HG02571 (cell line): Measurements from ENCODE around the gene MLST8.
"Not testable (repeated sequence)": the region's sequence is repeated elsewhere in the genome, so short reads cannot be mapped to it uniquely, and the experiment has no call there.

Experiments
- ATAC-seq: cut with Tn5 transposase; IDR thresholded peaks from one replicate; pipeline ENCODE4 v1.9.1; 2021; ENCODE audit warnings: mild to moderate bottlenecking, moderate library complexity; ENCODE audit not compliant: unreplicated experiment

Gene MLST8

DNA sequence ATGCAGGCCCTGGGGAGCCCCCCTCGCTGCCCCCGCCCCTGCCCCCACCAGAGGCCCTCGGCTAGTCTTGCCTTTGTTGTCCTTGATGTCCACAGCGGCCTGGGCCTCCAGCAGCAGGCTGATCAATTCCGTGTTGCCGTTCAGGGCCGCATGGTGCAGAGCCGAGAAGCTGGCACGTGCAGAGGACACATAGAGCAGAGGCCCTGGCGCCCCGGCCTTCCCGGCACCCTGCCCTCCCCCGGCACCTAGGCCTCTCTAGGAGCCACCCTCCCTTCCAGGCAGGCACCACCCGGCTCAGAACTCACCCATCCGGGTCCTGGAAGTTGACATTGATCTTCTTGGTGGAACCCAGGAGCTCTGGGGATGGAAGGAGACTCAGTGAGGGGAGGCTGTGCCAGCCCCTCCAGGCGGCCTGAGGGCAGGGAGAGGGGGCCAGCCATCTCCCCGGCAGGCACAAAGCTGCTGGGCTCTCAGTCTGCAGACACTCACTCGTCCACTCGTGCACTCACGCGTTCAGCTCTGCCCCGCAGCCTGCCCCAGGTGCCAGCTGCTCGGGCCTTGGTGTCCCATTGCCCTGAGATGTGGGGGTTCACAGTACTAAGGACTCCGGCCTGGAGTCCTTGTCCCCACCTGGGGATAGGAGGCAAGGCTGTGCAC, 15.1 kb upstream of the MLST8 start:
- no peak for ATAC-seq

DNA sequence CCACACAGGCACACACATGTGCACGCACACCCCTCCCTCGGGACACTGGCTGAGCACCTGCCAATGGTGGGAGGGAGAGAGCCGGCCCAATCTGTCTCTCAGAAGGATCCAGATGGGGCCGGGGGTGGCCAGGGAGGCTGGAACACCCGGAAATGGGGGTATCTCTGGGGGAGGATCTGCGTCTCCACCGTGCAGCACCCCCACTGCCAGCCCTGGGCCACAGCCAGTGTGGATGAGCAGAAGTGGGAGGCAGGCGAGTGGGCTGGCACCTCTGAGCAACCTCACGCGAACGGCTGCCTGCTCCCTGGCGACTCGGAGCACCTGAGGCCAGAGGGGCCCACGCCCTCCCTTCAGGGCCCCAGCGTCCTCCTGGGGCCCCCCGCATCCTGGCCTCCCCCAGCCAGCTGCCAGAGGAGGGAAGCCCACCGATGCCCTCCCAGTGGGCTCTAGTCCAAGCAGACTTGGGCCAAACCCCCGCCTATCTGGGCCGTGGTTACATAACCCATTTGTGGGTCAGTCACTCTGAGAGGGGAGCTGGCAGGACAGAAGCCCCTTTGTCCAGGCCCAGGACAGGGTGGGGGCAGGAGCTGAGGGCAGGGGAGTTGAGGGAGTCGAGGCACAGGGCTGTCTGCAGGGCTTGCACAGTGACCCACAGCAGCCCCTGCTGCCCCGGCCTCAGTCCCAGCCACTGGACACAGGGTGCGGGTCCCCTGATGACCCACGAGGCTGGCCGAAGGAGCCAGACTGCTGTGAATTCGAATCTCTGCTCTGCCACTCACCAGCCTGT, 14.4 kb upstream of the MLST8 start:
- no peak for ATAC-seq

DNA sequence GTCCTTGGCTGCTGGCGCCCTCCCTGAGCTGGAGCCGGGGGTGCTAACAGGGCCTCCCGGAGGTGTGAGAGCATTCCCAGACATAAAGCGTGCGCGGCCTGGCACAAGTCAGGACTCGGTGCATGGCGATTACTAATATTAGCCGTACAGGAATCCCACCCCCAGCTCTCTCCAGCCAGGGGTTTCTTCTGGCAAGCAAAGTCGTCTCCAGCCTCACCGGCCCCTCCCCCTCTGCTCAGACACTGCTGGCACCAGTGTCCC, 13.9 kb upstream of the MLST8 start:
- ATAC-seq = no peak

- no peak for ATAC-seq
Observed at GRCh38 chr16:2194166-2194834, 11.0 kb upstream of the MLST8 start.

DNA sequence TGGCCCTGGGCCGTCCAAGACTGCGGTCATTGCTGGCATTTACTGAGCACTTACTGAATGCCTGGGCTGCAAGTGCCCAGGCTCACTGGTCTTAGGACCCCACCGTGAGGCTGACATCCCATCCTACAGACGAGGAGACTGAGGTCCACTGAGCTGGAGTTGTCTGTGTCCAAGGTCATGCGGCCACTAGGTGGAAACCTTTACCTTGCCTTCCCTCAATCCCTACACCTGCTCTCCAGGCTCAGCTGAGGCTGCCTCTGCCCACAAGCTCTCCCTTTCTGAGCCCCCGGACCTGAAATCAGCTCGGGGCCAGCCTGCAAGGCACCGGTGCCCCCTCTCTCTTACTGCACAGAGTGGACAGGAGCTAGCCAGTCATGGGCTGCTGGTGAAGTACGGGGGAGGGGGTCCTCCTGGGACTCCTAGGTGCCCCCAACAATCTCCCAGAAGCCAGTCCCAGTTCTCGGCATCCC, 10.4 kb upstream of the MLST8 start:
- no peak for ATAC-seq

GRCh38 chr16:2195322-2196161, 9.7 kb upstream of the MLST8 start:
- no peak for ATAC-seq

DNA sequence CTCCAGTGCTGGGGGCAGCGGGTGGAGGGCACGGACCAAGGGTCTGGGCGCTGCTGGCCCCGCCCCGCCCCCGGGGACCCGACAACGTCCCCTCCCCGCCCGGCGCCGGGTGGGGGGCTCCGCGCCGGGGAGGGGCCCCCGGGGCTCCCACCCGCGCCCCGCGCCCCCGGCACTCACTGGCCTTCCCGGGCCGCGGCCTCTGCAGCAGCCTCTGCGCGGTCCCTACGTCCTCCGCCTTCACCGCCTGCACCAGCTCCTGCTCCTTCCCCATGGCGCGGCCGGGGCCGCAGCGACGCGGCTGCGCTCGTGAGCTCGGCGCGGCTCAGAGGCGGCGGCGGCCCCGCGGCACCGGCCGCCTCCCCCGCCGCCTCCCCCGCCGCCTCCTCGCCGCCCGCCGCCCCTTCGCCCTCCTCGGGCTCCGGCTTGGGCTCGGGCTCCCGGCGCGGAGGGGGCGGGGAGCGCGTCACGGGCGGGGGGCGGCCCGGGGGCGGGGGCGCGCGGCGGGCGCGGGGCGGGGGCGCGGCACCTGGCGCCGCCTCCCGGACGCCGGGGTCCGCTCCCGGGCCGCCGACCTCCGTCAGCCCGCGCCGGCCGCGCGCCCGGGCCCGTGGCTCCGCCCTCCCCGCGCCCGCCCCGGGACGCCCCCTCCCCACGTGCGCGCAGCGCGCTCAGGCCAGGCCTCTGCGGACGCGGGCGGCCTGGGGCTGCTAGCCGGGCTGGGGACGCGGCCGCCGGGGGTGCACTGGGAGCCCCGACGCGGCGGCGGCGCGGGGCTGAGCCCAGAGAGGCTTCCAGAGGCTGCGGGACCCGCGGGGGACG, 8.9 kb upstream of the MLST8 start, which contains the start of gene CASKIN1:
TSS of gene CASKIN1 (minus strand) at position 444 of the 819 bp plus-strand sequence. CDS start at position 271, 173 bp downstream.
- no peak for ATAC-seq

GRCh38 chr16:2196981-2197511, 8.2 kb upstream of the MLST8 start:
- ATAC-seq = no peak

GRCh38 chr16:2197765-2198164, 7.5 kb upstream of the MLST8 start:
- no peak for ATAC-seq

DNA sequence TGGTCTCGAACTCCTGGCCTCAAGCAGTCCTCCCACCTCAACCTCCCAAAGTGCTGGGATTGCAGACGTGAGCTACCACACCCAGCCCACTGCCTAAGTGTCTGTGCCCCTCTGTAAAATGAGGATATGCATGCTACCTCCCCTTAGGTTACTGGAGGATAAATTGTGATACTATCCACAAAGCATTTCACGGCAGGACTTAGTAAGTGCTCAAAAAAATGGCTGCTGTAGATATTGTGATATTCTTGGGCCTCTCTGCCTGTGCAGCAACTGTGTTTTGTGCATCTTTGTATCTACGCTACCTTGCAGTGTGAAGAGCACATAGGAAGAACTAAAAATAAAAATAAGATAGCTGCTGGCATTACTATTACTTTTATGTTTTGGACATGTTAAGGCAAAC, 7.0 kb upstream of the MLST8 start:
- no peak for ATAC-seq

DNA sequence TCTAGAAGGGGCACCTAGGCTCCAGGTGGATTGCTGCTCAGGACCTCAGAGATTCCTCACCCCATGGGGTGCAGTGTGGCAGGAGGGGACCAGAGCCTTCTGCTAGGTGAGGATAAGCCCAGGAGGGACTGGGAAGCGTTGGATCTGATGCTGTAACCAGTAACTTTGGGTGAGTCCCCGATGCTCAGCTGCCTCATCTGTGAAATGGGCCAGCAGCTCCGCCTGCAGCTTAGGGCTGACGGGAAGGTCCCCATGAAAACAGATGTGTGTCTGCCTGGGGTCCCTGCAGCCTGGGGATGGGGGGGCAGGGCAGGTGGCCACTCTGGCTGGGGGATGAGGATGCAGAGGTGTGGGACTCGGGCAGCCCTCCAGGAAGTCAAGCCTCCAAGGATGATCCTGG, 6.2 kb upstream of the MLST8 start:
- ATAC-seq = no peak

DNA sequence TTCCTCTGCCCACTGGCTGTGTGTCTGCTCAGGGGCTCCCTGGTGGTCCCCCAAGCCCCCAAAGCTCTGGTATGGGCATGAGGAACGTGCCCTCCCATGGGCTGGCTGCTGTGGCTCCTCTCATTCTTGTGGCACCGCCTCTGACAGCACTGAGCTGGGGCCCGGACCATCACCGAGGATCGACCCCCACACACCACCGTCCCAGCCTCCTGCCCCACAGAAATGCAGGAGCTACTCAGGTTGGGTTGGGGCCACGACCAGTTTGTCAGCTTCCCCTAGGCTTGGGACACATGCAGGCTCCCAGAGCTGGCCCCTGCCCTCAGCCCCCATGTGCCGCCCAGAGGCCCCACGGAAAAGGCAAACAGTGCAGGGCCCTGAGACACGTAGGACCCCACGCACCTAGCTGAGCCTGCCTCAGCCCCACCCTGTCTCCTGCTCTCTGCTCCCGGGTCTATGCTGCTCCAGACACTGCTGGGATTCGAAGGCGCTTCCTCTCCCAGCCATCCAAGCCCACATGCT, 5.6 kb upstream of the MLST8 start:
- ATAC-seq = no peak

DNA sequence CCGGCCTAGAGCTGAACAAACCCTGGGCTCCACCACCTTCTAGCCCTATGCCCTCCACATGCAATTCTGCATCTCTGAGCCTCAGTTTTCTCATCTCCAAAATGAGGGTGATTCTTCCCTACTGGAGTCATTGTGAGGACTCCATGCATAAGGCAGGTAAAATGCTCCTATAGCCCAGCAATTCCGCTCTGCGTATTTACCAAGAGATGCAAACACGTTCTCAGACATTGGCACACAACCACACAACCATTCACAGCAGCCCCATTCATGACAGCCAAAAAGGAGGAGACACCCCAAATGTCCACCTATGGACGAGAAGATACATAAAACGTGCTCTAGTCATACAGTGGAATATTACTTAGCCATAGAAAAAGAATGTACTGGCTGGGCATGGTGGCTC, 4.9 kb upstream of the MLST8 start:
- ATAC-seq = no peak

GRCh38 chr16:2203119-2203688, 2.0 kb upstream of the MLST8 start:
- ATAC-seq = not testable (repeated sequence)

DNA sequence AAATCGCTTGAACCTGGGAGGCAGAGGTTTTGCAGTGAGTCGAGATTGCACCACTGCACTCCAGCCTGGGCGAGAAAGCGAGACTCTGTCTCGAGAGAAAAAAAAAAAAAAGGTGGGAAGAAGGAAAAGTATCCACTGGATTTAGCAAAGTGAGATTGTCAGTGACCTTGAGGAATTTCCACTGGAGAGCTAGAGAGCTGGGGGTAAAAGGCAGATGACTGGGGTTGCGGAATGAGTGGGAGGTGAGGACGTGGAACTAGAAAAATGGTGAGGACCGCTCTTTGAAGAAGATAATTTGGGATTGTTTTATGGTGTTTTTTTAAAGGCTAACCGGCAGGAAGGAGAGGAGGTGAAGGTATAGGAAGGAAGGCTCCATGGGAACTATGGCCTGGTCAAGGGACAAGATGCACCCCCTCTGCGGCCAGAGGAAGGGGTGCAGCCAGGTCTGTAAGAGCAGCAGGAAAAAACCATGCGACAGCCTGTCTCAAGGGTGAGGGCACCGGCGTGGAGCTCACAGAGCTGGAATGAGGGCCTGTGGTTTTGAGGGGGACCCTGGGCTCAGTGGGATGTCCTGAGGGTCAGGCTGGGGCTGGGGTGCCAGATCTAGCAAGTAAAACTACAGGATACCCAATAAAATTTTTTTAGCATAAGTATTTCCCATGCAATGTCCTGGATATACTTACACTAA, 694 bp upstream of the MLST8 start:
- no peak for ATAC-seq

DNA sequence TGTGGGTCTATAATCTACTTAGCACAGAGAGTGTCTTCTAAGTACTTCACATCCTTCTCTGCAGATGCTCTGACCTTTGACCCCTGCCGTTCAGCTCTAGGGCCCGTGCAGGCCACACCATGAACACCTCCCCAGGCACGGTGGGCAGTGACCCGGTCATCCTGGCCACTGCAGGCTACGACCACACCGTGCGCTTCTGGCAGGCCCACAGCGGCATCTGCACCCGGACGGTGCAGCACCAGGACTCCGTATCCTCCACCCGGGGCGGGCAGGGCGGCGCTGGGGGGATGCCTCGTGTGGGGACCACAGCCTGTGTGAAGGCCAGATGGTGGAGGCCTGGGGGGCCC, 686 bp downstream of the MLST8 start:
- ATAC-seq = peak; percentile 14

DNA sequence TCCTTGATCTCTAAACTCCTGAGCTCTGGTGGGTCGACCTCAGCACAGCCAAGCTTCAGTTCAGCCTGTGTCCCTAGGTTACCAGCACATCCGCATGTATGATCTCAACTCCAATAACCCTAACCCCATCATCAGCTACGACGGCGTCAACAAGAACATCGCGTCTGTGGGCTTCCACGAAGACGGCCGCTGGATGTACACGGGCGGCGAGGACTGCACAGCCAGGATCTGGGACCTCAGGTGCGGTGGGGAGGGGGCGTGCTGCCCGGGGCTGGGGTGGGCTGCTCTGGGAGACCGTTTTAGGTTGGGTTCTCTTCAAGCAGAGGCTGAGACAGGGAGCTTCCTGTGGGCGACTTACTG, 1.1 kb downstream of the MLST8 start:
- ATAC-seq = no peak

DNA sequence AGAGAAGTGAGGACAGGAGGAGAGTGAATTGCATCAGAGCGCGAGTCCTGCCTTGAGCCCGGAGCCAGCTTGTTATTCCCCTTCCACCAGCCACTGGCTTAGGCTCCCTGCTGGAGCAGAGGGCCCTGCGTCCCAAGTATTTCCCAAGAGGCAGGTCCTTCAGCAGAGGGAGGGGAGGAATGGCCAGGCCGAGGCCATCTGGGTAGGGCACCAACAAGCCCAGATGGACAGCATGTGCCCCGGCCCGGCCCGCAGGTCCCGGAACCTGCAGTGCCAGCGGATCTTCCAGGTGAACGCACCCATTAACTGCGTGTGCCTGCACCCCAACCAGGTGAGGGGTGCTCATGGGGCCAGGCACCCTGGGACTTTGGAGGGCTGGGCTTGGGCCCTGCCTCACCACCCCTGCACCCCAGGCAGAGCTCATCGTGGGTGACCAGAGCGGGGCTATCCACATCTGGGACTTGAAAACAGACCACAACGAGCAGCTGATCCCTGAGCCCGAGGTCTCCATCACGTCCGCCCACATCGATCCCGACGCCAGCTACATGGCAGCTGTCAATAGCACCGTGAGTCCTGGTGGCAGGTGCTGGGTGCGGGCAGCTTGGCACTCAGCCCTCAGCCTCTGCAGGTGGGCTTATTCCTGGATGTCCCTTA, 1.7 kb downstream of the MLST8 start:
- ATAC-seq = no peak

GRCh38 chr16:2207872-2208271, 2.6 kb downstream of the MLST8 start:
- no peak for ATAC-seq
